HCT116 (cell line): ENCODE measurements around the gene PRKAA2.
"Not testable (repeated sequence)": the region's sequence is repeated elsewhere in the genome, so short reads cannot be mapped to it uniquely, and the experiment has no call there.

Experiments used
- CTCF ChIP-seq, 3 experiments: fragments of 200-600 bp in 1 of 3; sonication (generic) in 1 of 3; IDR thresholded peaks in 2 of 3; conservative IDR thresholded peaks in 1 of 3; 2 replicates each; pipeline ENCODE4 v1.5.1; 2012 to 2017; ENCODE audit warnings: low read depth in 2 of 3, low read length in 2 of 3, antibody characterized with exemption in 1 of 3, borderline replicate concordance in 1 of 3, control low read depth in 1 of 3, mild to moderate bottlenecking in 1 of 3, mixed read lengths in 1 of 3, mixed run types in 1 of 3, moderate library complexity in 1 of 3; ENCODE audit not compliant: insufficient read depth in 1 of 3
- EZH2phosphoT487 ChIP-seq: fragments of 200-600 bp; IDR thresholded peaks from 2 replicates; pipeline ENCODE4 v1.6.1; 2018; ENCODE audit warnings: antibody characterized with exemption, borderline replicate concordance
- FOSL1 ChIP-seq: IDR thresholded peaks from 2 replicates; pipeline ENCODE4 v1.6.1; 2012; ENCODE audit warnings: low read depth
- POLR2AphosphoS5 ChIP-seq: IDR thresholded peaks from 2 replicates; pipeline ENCODE4 v1.6.1; 2011; ENCODE audit warnings: mild to moderate bottlenecking, low read depth, low read length, moderate library complexity
- REST ChIP-seq: IDR thresholded peaks from 2 replicates; pipeline ENCODE4 v1.6.1; 2012; ENCODE audit warnings: low read depth
- SIN3A ChIP-seq: IDR thresholded peaks from 2 replicates; pipeline ENCODE4 v1.6.1; 2012; ENCODE audit warnings: low read depth
- SP1 ChIP-seq: IDR thresholded peaks from 2 replicates; pipeline ENCODE4 v1.6.1; 2012; ENCODE audit warnings: low read depth
- YY1 ChIP-seq: IDR thresholded peaks from 2 replicates; pipeline ENCODE4 v1.6.1; 2011; ENCODE audit warnings: low read length, low read depth, moderate library complexity, mild to moderate bottlenecking; ENCODE audit not compliant: insufficient replicate concordance; ENCODE audit errors: extremely low read depth

- TF ChIP-seq CTCF (IDR thresholded peaks at IDR 0.05 in 2 of 3, conservative IDR thresholded peaks at IDR 0.05 in 1 of 3; ENCODE audit: borderline replicate concordance in 1 of 3, insufficient read depth in 1 of 3, low read depth in 2 of 3, low read length in 2 of 3); SP1; REST; SIN3A; POLR2AphosphoS5; EZH2phosphoT487; FOSL1; YY1: not testable (repeated sequence)
Observed at GRCh38 chr1:56595397-56596191, 49.5 kb upstream of the PRKAA2 start.
